ENCODE results near the gene TMBIM6. TPM values are rescaled to one million over a fixed set of nuclear protein-coding genes. Genes with fewer than 3 reads are reported as not detected.

Gene TMBIM6
- polyA plus RNA-seq, 2 donors: 169 to 252 TPM

DNA sequence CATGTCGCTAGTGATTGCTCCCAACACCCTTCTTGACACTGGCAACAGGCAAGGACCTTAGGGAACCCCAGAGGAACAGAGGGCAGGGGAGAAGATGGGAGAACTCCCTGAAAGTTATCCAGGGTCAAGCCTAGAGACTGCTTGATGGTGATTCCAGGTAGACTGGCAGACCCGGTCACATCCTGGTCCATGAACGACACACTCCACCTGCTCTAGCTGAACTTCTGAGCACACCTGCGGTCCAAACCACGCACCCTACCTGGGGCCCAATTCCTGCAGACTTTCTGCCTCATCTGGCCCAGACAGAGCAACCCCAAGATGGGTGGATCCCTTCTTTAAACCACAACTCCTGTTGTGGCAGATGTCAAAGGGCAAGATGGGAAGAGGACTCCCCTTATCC is 52.7 kb downstream of the TMBIM6 start:
- Histone ChIP-seq H3K9me3 (ENCODE audit: control insufficient read depth in 2 of 2, insufficient read depth in 1 of 2, low read depth in 1 of 2, low read length in 1 of 2) (no peaks in the 10 kb centered on the region), H3K36me3 (ENCODE audit: control insufficient read depth in 2 of 2, insufficient read depth in 2 of 2, low read length in 1 of 2) (peaks cover 0 to 12% of the 10 kb centered on the region in 2 donors), H3K4me3 (ENCODE audit: low read depth in 1 of 2, low read length in 2 of 2) (no peak overlapping the region), H3K27ac (ENCODE audit: low read depth in 2 of 2, low read length in 1 of 2) (no peak overlapping the region), H3K27me3 (ENCODE audit: control insufficient read depth in 1 of 2, insufficient read depth in 2 of 2, low read length in 2 of 2) (no peaks in the 10 kb centered on the region), H3K4me1 (ENCODE audit: control insufficient read depth in 2 of 2, insufficient read depth in 2 of 2, low read length in 1 of 2) (no peaks in the 10 kb centered on the region)
- 87 to 92% methylated on average over 5 of the region's 5 CpGs for WGBS, 2 donors

DNA sequence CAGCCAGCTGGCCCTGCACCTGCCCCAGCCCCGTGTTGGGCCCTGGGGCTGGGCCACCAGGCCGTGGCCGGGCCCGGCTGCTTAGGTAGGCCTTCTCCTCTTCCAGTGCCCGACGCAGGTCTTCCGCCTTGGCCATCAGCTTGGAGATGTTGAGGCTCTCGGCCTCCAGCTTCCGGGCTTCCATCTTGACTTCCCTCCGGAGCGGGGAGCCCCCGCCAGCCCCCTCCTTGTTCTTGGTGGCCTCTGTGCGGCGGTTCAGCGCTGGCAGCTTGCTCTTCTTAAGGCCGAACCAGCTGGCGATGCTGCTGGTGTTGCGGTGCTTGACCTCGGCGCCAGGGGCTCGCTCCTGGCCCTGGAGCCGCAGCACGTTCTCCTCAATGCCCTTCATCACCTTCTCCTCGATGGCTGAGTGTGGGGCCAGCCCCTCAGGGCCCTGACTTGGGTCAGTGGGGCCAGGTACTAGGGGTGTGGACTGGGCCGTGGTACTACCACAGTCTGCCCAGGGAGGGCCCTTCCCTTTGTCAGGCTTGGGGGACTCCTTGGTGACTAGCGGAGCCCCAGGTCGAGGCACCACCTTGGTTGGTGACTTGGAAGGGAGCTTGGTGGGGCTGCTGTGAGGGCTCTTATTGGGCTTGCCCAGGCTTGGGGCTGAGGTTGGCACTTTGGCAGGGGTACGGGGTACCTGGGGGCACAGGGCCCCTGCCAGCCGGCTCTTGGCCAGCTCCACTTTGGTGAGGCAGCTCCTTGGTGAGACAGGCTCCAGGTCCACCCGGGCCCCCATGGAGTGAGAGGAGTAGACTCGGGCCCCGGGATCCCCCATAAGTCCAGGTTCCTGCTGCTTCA is 53.7 kb downstream of the TMBIM6 start:
- 88 to 91% methylated on average over 31 to 32 of the region's 32 CpGs for WGBS, 2 donors
- H3K9me3 ChIP-seq (ENCODE audit: control insufficient read depth in 2 of 2, insufficient read depth in 1 of 2, low read depth in 1 of 2, low read length in 1 of 2): no peaks in the 10 kb centered on the region
- H3K27me3 ChIP-seq (ENCODE audit: control insufficient read depth in 1 of 2, insufficient read depth in 2 of 2, low read length in 2 of 2): no peaks in the 10 kb centered on the region
- no peaks in the 10 kb centered on the region for H3K4me1 ChIP-seq (ENCODE audit: control insufficient read depth in 2 of 2, insufficient read depth in 2 of 2, low read length in 1 of 2)
- H3K27ac ChIP-seq (ENCODE audit: low read depth in 2 of 2, low read length in 1 of 2): no peak overlapping the region
- peaks cover 0 to 12% of the 10 kb centered on the region in 2 donors for H3K36me3 ChIP-seq (ENCODE audit: control insufficient read depth in 2 of 2, insufficient read depth in 2 of 2, low read length in 1 of 2)
- no peak overlapping the region for H3K4me3 ChIP-seq (ENCODE audit: low read depth in 1 of 2, low read length in 2 of 2)

DNA sequence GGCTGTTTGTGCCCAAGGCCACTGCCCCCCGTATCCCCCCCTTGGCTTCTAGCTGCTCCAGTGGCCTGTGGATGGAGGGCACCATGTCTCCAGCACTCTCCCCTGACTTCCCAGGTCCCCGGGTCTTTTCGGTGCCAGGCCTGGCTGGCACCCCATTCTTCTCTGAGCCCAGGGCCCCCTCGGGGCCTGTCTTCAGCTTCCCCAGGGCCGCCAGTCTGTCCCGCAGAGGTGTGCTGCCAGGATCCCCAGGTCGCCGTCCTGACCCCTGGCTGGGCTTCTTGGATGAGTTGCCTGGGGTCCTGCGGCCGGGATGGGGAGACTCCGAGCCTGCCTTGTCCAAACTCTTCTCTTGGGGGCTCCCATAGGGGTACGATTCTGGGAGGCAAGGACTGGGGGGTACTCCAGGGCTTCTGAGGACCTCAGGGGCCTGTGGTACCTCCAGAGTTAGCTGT is 54.3 kb downstream of the TMBIM6 start:
- Histone ChIP-seq H3K9me3 (ENCODE audit: control insufficient read depth in 2 of 2, insufficient read depth in 1 of 2, low read depth in 1 of 2, low read length in 1 of 2) (no peaks in the 10 kb centered on the region), H3K27ac (ENCODE audit: low read depth in 2 of 2, low read length in 1 of 2) (no peak overlapping the region), H3K27me3 (ENCODE audit: control insufficient read depth in 1 of 2, insufficient read depth in 2 of 2, low read length in 2 of 2) (no peaks in the 10 kb centered on the region), H3K4me3 (ENCODE audit: low read depth in 1 of 2, low read length in 2 of 2) (no peak overlapping the region), H3K4me1 (ENCODE audit: control insufficient read depth in 2 of 2, insufficient read depth in 2 of 2, low read length in 1 of 2) (no peaks in the 10 kb centered on the region), H3K36me3 (ENCODE audit: control insufficient read depth in 2 of 2, insufficient read depth in 2 of 2, low read length in 1 of 2) (peaks cover 0 to 12% of the 10 kb centered on the region in 2 donors)
- 76 to 89% methylated on average over 12 of the region's 12 CpGs for WGBS, 2 donors

DNA sequence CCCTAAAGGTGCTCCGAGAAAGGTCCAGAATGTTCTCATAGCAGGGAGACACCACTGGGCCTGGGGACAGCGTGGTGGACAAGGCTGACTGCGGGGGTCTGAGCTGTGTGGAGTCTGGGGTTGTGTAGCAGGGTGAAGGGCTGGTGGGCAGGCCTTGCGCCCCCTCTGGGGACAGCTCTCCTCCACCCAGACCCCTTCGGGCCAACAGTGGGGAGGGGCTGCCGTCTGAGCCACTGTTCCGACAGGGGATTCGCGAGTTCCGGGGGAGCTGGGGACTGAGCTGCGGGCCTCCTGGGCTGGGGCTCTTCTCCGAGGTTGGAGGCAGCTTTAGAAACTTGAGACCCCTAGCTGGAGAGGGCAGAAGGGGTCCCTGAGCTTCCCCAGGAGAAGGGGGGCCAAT is 54.8 kb downstream of the TMBIM6 start:
- H3K36me3 ChIP-seq (ENCODE audit: control insufficient read depth in 2 of 2, insufficient read depth in 2 of 2, low read length in 1 of 2): peaks cover 0 to 12% of the 10 kb centered on the region in 2 donors
- no peak overlapping the region for H3K4me3 ChIP-seq (ENCODE audit: low read depth in 1 of 2, low read length in 2 of 2)
- H3K4me1 ChIP-seq (ENCODE audit: control insufficient read depth in 2 of 2, insufficient read depth in 2 of 2, low read length in 1 of 2): no peaks in the 10 kb centered on the region
- no peaks in the 10 kb centered on the region for H3K27me3 ChIP-seq (ENCODE audit: control insufficient read depth in 1 of 2, insufficient read depth in 2 of 2, low read length in 2 of 2)
- H3K9me3 ChIP-seq (ENCODE audit: control insufficient read depth in 2 of 2, insufficient read depth in 1 of 2, low read depth in 1 of 2, low read length in 1 of 2): no peaks in the 10 kb centered on the region
- WGBS, 2 donors: 92 to 96% methylated on average over 12 of the region's 12 CpGs
- no peak overlapping the region for H3K27ac ChIP-seq (ENCODE audit: low read depth in 2 of 2, low read length in 1 of 2)

DNA sequence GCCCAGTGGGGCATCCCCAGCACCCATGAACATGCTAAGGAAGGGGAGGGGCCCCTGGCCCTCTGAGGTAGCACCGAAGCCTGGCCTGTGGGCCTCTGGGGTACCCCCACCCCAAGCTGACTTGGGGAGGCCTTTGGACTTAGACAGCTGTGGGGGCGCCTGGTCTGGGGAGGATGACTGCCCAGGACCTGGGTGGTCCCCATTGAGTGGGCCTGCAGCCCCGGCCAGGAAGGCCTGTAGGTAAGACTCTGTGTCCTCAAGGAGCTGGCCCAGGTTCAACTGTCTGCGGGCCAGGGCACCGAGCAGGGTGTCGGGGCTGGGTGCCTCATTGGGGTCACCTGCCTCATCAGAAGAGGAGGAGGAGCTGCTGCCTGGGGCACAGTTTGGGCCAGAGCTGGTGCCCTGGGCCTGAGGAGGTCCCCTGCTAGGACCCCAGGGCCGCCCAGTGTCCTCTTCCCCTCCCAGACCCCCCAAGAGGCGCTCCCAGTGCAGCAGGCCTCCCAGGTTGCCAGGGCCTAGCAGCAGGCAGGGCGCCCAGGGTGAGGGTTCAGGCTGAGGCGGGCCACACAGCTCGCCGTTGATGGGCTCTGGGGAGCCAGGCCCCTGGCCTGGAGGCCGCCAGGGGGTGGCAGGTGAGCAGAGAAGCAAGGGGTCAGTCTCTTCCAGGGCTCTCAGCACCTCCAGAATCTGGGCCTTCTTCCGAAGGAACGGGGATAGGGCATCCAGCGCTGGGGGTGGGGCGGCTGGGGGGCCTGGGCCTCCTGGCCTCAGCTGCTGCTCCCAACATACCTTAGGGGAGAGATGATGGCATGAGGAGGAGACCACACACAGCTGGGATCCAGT is 55.5 kb downstream of the TMBIM6 start:
- Histone ChIP-seq H3K4me3 (ENCODE audit: low read depth in 1 of 2, low read length in 2 of 2) (no peak overlapping the region), H3K27me3 (ENCODE audit: control insufficient read depth in 1 of 2, insufficient read depth in 2 of 2, low read length in 2 of 2) (no peaks in the 10 kb centered on the region), H3K27ac (ENCODE audit: low read depth in 2 of 2, low read length in 1 of 2) (no peak overlapping the region), H3K9me3 (ENCODE audit: control insufficient read depth in 2 of 2, insufficient read depth in 1 of 2, low read depth in 1 of 2, low read length in 1 of 2) (no peaks in the 10 kb centered on the region), H3K36me3 (ENCODE audit: control insufficient read depth in 2 of 2, insufficient read depth in 2 of 2, low read length in 1 of 2) (peaks cover 0 to 14% of the 10 kb centered on the region in 2 donors), H3K4me1 (ENCODE audit: control insufficient read depth in 2 of 2, insufficient read depth in 2 of 2, low read length in 1 of 2) (no peaks in the 10 kb centered on the region)
- WGBS, 2 donors: 85 to 92% methylated on average over 15 to 17 of the region's 17 CpGs

- WGBS, 2 donors: 77 to 92% methylated on average over 2 of the region's 2 CpGs
- H3K9me3 ChIP-seq (ENCODE audit: control insufficient read depth in 2 of 2, insufficient read depth in 1 of 2, low read depth in 1 of 2, low read length in 1 of 2): no peaks in the 10 kb centered on the region
- H3K4me3 ChIP-seq (ENCODE audit: low read depth in 1 of 2, low read length in 2 of 2): no peak overlapping the region
- no peaks in the 10 kb centered on the region for H3K4me1 ChIP-seq (ENCODE audit: control insufficient read depth in 2 of 2, insufficient read depth in 2 of 2, low read length in 1 of 2)
- no peaks in the 10 kb centered on the region for H3K27me3 ChIP-seq (ENCODE audit: control insufficient read depth in 1 of 2, insufficient read depth in 2 of 2, low read length in 2 of 2)
- H3K27ac ChIP-seq (ENCODE audit: low read depth in 2 of 2, low read length in 1 of 2): no peak overlapping the region
- H3K36me3 ChIP-seq (ENCODE audit: control insufficient read depth in 2 of 2, insufficient read depth in 2 of 2, low read length in 1 of 2): peaks cover 0 to 15% of the 10 kb centered on the region in 2 donors
These were observed 56.1 kb downstream of the TMBIM6 start for GRCh38 chr12:49797449-49797776.

- H3K27ac ChIP-seq (ENCODE audit: low read depth in 2 of 2, low read length in 1 of 2): no peak overlapping the region
- H3K4me3 ChIP-seq (ENCODE audit: low read depth in 1 of 2, low read length in 2 of 2): no peak overlapping the region
- H3K9me3 ChIP-seq (ENCODE audit: control insufficient read depth in 2 of 2, insufficient read depth in 1 of 2, low read depth in 1 of 2, low read length in 1 of 2): no peaks in the 10 kb centered on the region
- 79 to 84% methylated on average over 7 of the region's 7 CpGs for WGBS, 2 donors
- no peaks in the 10 kb centered on the region for H3K4me1 ChIP-seq (ENCODE audit: control insufficient read depth in 2 of 2, insufficient read depth in 2 of 2, low read length in 1 of 2)
- no peaks in the 10 kb centered on the region for H3K27me3 ChIP-seq (ENCODE audit: control insufficient read depth in 1 of 2, insufficient read depth in 2 of 2, low read length in 2 of 2)
- peaks cover 0 to 21% of the 10 kb centered on the region in 2 donors for H3K36me3 ChIP-seq (ENCODE audit: control insufficient read depth in 2 of 2, insufficient read depth in 2 of 2, low read length in 1 of 2)
These were observed 56.9 kb downstream of the TMBIM6 start for GRCh38 chr12:49798248-49798647.

DNA sequence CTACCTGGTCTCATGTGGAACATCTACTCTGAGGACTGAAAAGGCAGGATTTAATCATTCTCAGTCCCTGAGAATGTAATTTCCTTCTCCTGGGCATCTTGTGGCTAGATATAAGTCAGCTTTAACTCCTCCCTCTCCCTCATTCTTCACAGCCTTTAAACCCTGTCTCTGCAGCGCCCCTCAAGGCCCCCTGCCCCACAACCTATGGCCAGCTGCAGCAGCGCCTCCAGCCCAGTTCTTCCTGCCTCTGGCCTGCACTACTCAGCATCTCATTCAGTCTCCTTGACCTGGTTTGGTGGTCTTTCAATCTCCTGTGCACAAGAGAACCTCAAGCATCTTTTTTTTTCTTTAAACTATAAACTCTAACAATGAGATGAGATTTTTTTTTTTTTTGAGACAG is 57.6 kb downstream of the TMBIM6 start:
- Histone ChIP-seq H3K4me1 (ENCODE audit: control insufficient read depth in 2 of 2, insufficient read depth in 2 of 2, low read length in 1 of 2) (no peaks in the 10 kb centered on the region), H3K9me3 (ENCODE audit: control insufficient read depth in 2 of 2, insufficient read depth in 1 of 2, low read depth in 1 of 2, low read length in 1 of 2) (no peaks in the 10 kb centered on the region), H3K36me3 (ENCODE audit: control insufficient read depth in 2 of 2, insufficient read depth in 2 of 2, low read length in 1 of 2) (peaks cover 0 to 24% of the 10 kb centered on the region in 2 donors), H3K27me3 (ENCODE audit: control insufficient read depth in 1 of 2, insufficient read depth in 2 of 2, low read length in 2 of 2) (no peaks in the 10 kb centered on the region), H3K4me3 (ENCODE audit: low read depth in 1 of 2, low read length in 2 of 2) (no peak overlapping the region), H3K27ac (ENCODE audit: low read depth in 2 of 2, low read length in 1 of 2) (no peak overlapping the region)
- WGBS, 2 donors: 87 to 89% methylated on average over 2 of the region's 2 CpGs

GRCh38 chr12:49800421-49801140 is 59.2 kb downstream of the TMBIM6 start:
- no peaks in the 10 kb centered on the region for H3K27me3 ChIP-seq (ENCODE audit: control insufficient read depth in 1 of 2, insufficient read depth in 2 of 2, low read length in 2 of 2)
- peaks cover 0 to 30% of the 10 kb centered on the region in 2 donors for H3K36me3 ChIP-seq (ENCODE audit: control insufficient read depth in 2 of 2, insufficient read depth in 2 of 2, low read length in 1 of 2)
- H3K27ac ChIP-seq (ENCODE audit: low read depth in 2 of 2, low read length in 1 of 2): no peak overlapping the region
- no peaks in the 10 kb centered on the region for H3K4me1 ChIP-seq (ENCODE audit: control insufficient read depth in 2 of 2, insufficient read depth in 2 of 2, low read length in 1 of 2)
- no peaks in the 10 kb centered on the region for H3K9me3 ChIP-seq (ENCODE audit: control insufficient read depth in 2 of 2, insufficient read depth in 1 of 2, low read depth in 1 of 2, low read length in 1 of 2)
- H3K4me3 ChIP-seq (ENCODE audit: low read depth in 1 of 2, low read length in 2 of 2): no peak overlapping the region
- WGBS, 2 donors: 79 to 86% methylated on average over 11 of the region's 11 CpGs

Data from esophagus (tissue), 2 donors.